Activated T-cell treated with anti-CD3 and anti-CD28 coated beads, Interleukin-2, amount 50 U/mL, for 24 hours (primary cell): ENCODE results near the gene KCNK10.
A peak's percentile ranks its signal among the peaks of the same experiment; 100 is the strongest.

Source experiments
- DNase-seq: peaks from one replicate; pipeline ENCODE4 v3.0.0-alpha.2; 2020
- H3K27ac Mint-ChIP-seq: 2 replicates; pipeline ENCODE4 v1.8.0; 2020; ENCODE audit warnings: mild to moderate bottlenecking, mixed read lengths
- H3K27me3 Mint-ChIP-seq: 2 replicates; pipeline ENCODE4 v1.8.0; 2020; ENCODE audit warnings: mixed read lengths
- H3K36me3 Mint-ChIP-seq: 2 replicates; pipeline ENCODE4 v1.8.0; 2020; ENCODE audit warnings: low read depth, mixed read lengths
- H3K4me1 Mint-ChIP-seq: 2 replicates; pipeline ENCODE4 v1.8.0; 2020; ENCODE audit warnings: low read depth, mixed read lengths
- H3K4me3 Mint-ChIP-seq: 2 replicates; pipeline ENCODE4 v1.8.0; 2020; ENCODE audit warnings: mild to moderate bottlenecking, moderate library complexity, mixed read lengths
- H3K9me3 Mint-ChIP-seq: 2 replicates; pipeline ENCODE4 v1.8.0; 2020; ENCODE audit warnings: mixed read lengths

Gene KCNK10

GRCh38 chr14:88181072-88181471 is 142.0 kb downstream of the KCNK10 start:
- H3K36me3 Mint-ChIP-seq = no peaks in the 10 kb centered on the region
- peaks cover 8% of the 10 kb centered on the region for H3K4me1 Mint-ChIP-seq
- no peak for DNase-seq
- H3K9me3 Mint-ChIP-seq = no peaks in the 10 kb centered on the region
- H3K27ac Mint-ChIP-seq = no peak overlapping the region
- H3K27me3 Mint-ChIP-seq = no peaks in the 10 kb centered on the region
- no peak overlapping the region for H3K4me3 Mint-ChIP-seq

- Mint-ChIP-seq H3K4me3 (no peak overlapping the region), H3K4me1 (peaks cover 8% of the 10 kb centered on the region), H3K27me3 (no peaks in the 10 kb centered on the region), H3K9me3 (no peaks in the 10 kb centered on the region), H3K27ac (no peak overlapping the region), H3K36me3 (no peaks in the 10 kb centered on the region)
- no peak for DNase-seq
These were observed 143.4 kb downstream of the KCNK10 start for GRCh38 chr14:88179716-88180115.

DNA sequence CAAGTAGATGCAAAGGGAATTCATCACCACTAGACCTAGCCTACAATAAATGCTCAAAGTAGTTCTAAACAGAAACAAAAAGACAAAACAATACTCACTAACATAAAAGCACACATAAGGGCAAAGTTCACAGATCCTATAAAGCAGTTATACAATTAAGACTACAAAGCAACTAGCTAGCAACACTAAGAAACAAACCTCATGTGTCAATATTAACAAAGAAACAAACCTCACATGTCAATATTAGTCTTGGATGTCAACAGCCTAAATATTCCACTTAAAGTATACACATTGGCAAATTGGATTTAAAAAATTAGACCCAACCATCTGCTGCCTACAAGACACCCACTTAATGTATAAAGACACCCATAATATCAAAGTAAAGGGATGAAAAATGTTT is 152.7 kb downstream of the KCNK10 start:
- DNase-seq = no peak
- Mint-ChIP-seq H3K9me3 (no peaks in the 10 kb centered on the region), H3K36me3 (no peaks in the 10 kb centered on the region), H3K27me3 (peaks cover 11% of the 10 kb centered on the region), H3K4me1 (peaks cover 5% of the 10 kb centered on the region), H3K27ac (no peak overlapping the region), H3K4me3 (no peak overlapping the region)

- H3K4me1 Mint-ChIP-seq = peaks cover 15% of the 10 kb centered on the region
- peaks cover 11% of the 10 kb centered on the region for H3K27me3 Mint-ChIP-seq
- H3K9me3 Mint-ChIP-seq = no peaks in the 10 kb centered on the region
- DNase-seq = peak; percentile 65
- no peak overlapping the region for H3K4me3 Mint-ChIP-seq
- H3K36me3 Mint-ChIP-seq = no peaks in the 10 kb centered on the region
- no peak overlapping the region for H3K27ac Mint-ChIP-seq
These were observed 154.4 kb downstream of the KCNK10 start for GRCh38 chr14:88168498-88169165.

- no peak for DNase-seq
- Mint-ChIP-seq H3K9me3 (no peaks in the 10 kb centered on the region), H3K27me3 (peaks cover 11% of the 10 kb centered on the region), H3K36me3 (no peaks in the 10 kb centered on the region), H3K4me3 (no peak overlapping the region), H3K27ac (no peak overlapping the region), H3K4me1 (peaks cover 15% of the 10 kb centered on the region)
These were observed 155.0 kb downstream of the KCNK10 start for GRCh38 chr14:88168025-88168424.

GRCh38 chr14:88166616-88167015 is 156.5 kb downstream of the KCNK10 start:
- no peak for DNase-seq
- no peak overlapping the region for H3K4me3 Mint-ChIP-seq
- H3K27ac Mint-ChIP-seq = no peak overlapping the region
- H3K27me3 Mint-ChIP-seq = peaks cover 11% of the 10 kb centered on the region
- peaks cover 15% of the 10 kb centered on the region for H3K4me1 Mint-ChIP-seq
- H3K36me3 Mint-ChIP-seq = no peaks in the 10 kb centered on the region
- no peaks in the 10 kb centered on the region for H3K9me3 Mint-ChIP-seq

DNA sequence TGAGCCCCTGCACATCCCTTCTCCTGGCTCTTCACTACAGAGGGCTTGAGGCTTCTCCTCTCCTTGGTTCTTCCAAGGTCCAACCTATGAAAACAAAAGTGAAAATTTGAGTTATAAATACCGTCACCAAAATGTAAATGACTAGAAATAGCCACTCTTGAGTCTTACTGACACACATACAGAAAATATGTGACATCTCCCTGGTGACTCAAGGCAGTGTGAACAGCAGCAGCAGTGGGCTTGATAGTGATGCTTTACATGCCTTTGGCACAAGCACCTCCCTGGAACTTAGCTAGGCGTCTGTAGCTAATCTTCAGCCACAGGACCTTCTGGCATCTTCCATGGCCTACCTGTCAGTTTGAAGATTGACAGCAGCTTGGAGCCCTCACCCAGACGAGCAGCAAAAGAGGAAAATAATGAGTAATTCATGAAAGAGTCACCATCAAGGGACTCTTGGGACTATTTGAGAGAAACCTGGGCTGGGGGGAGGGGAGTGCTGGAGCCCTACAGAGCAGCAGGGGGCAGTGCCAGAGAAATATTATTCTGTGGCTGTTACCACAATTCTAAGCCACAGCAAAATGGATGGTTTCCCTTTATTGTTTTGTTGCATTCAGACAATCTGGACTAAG is 158.0 kb downstream of the KCNK10 start:
- no peak overlapping the region for H3K27ac Mint-ChIP-seq
- H3K4me1 Mint-ChIP-seq = peaks cover 15% of the 10 kb centered on the region
- H3K9me3 Mint-ChIP-seq = no peaks in the 10 kb centered on the region
- H3K36me3 Mint-ChIP-seq = no peaks in the 10 kb centered on the region
- DNase-seq = no peak
- no peak overlapping the region for H3K4me3 Mint-ChIP-seq
- peaks cover 7% of the 10 kb centered on the region for H3K27me3 Mint-ChIP-seq

GRCh38 chr14:88163731-88164255 is 159.3 kb downstream of the KCNK10 start:
- peaks cover 15% of the 10 kb centered on the region for H3K4me1 Mint-ChIP-seq
- no peak overlapping the region for H3K27ac Mint-ChIP-seq
- H3K27me3 Mint-ChIP-seq = peaks cover under 1% of the 10 kb centered on the region

DNA sequence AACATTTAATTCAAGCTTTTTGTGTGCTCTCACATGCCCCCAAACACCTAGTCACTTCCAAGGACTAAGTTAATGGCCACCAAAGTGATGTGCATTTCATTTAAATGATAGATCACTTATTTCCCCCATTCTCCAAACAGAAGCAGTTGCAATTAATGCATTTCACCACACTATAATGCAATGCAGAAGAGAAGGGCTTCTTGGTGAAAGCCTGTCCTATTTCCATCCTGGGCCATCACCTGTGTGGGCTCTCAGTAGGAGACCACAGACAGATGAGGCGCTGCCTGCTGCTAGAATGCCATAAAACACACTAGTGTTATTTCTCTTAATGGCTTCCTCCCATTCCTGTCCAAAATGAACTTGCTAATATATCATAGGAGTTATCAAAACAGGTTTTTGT is 166.9 kb downstream of the KCNK10 start:
- Mint-ChIP-seq H3K27ac (no peak overlapping the region), H3K9me3 (no peaks in the 10 kb centered on the region), H3K36me3 (no peaks in the 10 kb centered on the region), H3K4me1 (no peaks in the 10 kb centered on the region), H3K27me3 (no peaks in the 10 kb centered on the region), H3K4me3 (no peak overlapping the region)
- no peak for DNase-seq

More at GRCh38 chr14:88163731-88164255, 159.3 kb downstream of the KCNK10 start:
- Mint-ChIP-seq H3K9me3 (no peaks in the 10 kb centered on the region), H3K4me3 (no peak overlapping the region), H3K36me3 (no peaks in the 10 kb centered on the region)
- no peak for DNase-seq

- no peaks in the 10 kb centered on the region for H3K27me3 Mint-ChIP-seq
- H3K9me3 Mint-ChIP-seq = no peaks in the 10 kb centered on the region
- no peak overlapping the region for H3K4me3 Mint-ChIP-seq
- H3K27ac Mint-ChIP-seq = no peak overlapping the region
- H3K4me1 Mint-ChIP-seq = no peaks in the 10 kb centered on the region
- no peaks in the 10 kb centered on the region for H3K36me3 Mint-ChIP-seq
- no peak for DNase-seq
These were observed 168.1 kb downstream of the KCNK10 start for GRCh38 chr14:88154926-88155325.

DNA sequence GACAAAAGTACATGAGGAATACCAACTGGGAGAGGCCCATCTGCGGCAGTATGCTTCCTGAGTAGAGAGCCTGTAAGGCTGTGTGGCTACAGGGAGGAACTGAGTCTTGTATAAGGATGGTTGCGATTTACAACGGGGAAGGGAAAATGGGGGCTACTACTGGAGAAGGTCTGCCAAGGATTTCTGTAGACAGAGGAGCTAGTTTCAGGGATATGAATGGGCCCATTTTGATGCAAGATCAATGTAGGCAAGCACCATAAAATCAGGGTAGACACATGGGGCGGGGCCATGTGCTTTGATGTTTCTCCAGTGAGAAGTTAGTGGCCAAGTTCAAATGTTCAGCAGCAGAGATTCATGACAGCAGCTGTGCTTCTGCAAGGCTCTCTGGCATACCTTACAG is 168.7 kb downstream of the KCNK10 start:
- no peaks in the 10 kb centered on the region for H3K9me3 Mint-ChIP-seq
- no peak overlapping the region for H3K27ac Mint-ChIP-seq
- H3K27me3 Mint-ChIP-seq = no peaks in the 10 kb centered on the region
- H3K36me3 Mint-ChIP-seq = no peaks in the 10 kb centered on the region
- H3K4me1 Mint-ChIP-seq = no peaks in the 10 kb centered on the region
- no peak overlapping the region for H3K4me3 Mint-ChIP-seq
- no peak for DNase-seq

GRCh38 chr14:88146881-88147649 is 176.0 kb downstream of the KCNK10 start:
- Mint-ChIP-seq H3K27ac (no peak overlapping the region), H3K36me3 (no peaks in the 10 kb centered on the region), H3K27me3 (no peaks in the 10 kb centered on the region), H3K4me3 (no peak overlapping the region), H3K4me1 (no peaks in the 10 kb centered on the region), H3K9me3 (no peaks in the 10 kb centered on the region)
- no peak for DNase-seq

GRCh38 chr14:88143810-88144209 is 179.3 kb downstream of the KCNK10 start:
- Mint-ChIP-seq H3K27ac (no peak overlapping the region), H3K27me3 (no peaks in the 10 kb centered on the region), H3K4me1 (no peaks in the 10 kb centered on the region), H3K4me3 (no peak overlapping the region), H3K9me3 (no peaks in the 10 kb centered on the region), H3K36me3 (no peaks in the 10 kb centered on the region)
- DNase-seq = no peak

- no peak overlapping the region for H3K27ac Mint-ChIP-seq
- no peaks in the 10 kb centered on the region for H3K27me3 Mint-ChIP-seq
These were observed 180.1 kb downstream of the KCNK10 start for GRCh38 chr14:88142997-88143396.

GRCh38 chr14:88140874-88141273 is 182.2 kb downstream of the KCNK10 start:
- Mint-ChIP-seq H3K4me1 (no peaks in the 10 kb centered on the region), H3K27ac (no peak overlapping the region), H3K36me3 (no peaks in the 10 kb centered on the region), H3K27me3 (no peaks in the 10 kb centered on the region), H3K9me3 (no peaks in the 10 kb centered on the region), H3K4me3 (no peak overlapping the region)
- no peak for DNase-seq

More at GRCh38 chr14:88142997-88143396, 180.1 kb downstream of the KCNK10 start:
- no peaks in the 10 kb centered on the region for H3K9me3 Mint-ChIP-seq
- no peaks in the 10 kb centered on the region for H3K4me1 Mint-ChIP-seq
- H3K4me3 Mint-ChIP-seq = no peak overlapping the region
- no peak for DNase-seq
- no peaks in the 10 kb centered on the region for H3K36me3 Mint-ChIP-seq
